CD4-positive, alpha-beta T cell treated with Interleukin-1 beta for 1 hour (primary cell): ENCODE data around the gene PRX.

Experiments
- DNase-seq, 2 donors: peaks; one replicate each; pipeline ENCODE4 v3.0.0-alpha.2; 2020 to 2022

PRX gene

GRCh38 chr19:40363069-40363468 is 50.1 kb downstream of the PRX start:
- no peak for DNase-seq

- no peak for DNase-seq
Measured at GRCh38 chr19:40362160-40362559, 51.0 kb downstream of the PRX start.

DNA sequence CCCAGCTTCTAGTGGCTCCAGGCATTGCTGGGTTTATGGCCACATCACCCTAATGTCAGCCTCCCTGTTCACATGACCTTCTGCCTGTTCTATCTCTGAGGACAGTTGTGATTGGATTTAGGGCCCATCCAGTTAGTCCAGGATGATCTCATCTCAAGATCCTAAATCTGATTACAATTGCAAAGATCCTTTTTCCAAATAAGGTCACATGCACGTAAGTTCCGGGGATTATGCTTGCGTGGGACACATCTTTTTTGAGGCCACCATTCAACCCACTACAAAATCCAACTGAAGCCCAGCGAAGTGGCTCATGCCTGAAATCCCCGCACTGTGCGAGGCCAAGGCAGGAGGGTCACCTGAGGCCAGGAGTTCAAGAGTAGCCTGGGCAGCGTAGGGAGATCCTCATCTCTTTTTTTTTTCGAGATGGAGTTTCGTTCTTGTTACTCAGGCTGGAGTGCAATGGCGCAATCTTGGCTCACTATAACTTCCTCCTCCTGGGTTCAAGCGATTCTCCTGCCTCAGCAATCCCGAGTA is 52.4 kb downstream of the PRX start:
- peak in 1 of 2 donors; percentile 22 for DNase-seq

- no peak for DNase-seq
Measured at GRCh38 chr19:40360020-40360707, 53.0 kb downstream of the PRX start.

DNA sequence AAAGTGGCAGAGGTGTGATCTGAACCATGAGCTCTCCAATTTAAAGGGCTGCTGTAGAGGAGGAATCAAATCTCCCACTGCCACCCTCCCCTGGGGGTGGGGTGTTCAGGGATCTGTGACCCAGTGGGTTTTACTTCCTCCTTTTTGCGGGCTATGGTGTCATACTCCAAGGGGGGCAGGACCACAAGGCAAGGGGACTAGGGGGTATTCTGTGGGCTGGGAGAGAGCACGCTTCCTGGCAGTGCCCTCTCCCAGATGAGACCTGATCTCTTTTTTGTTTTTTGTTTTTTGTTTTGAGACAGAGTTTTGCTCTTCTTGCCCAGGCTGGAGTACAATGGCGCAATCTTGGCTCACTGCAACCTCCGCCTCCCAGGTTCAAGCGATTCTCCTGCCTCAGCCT is 54.4 kb downstream of the PRX start:
- peak; percentile 12 to 65 for DNase-seq

- DNase-seq: no peak
Measured at GRCh38 chr19:40357640-40358039, 55.5 kb downstream of the PRX start.

- DNase-seq: no peak
Measured at GRCh38 chr19:40356681-40357595, 56.2 kb downstream of the PRX start.

DNA sequence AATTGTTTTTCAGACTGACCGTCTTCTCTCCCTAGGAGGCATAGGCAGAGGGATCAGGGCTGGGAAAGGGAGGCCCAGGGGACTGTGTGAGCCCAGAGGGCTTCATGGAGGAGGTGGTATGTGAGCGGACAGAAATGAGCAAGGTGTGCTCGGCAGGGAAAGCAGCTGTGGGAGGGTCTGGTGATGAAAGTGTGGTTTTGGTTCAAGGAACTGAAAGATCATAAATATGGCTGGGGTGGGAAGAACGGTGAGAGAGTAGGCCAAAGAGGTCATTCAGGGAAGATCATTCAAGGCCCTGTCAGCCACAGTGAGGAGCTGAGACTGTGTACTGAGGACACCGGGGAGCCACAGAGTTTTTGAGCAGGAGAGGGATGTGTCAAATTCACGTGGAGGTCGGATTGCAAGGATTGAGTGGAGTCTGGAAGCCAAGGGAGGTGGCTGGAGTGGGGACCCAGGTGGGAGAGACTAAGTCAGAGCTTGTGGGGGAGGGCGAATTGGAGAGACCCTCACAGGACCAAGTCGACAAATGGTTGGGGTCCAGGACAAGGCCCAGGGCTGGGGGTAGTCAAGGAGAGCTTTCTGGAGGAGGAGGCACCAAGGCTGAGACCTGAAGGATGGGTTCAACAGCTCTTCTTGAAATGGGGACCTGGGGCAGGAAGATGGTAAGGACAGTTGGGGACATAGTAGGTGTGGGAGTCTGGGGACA is 57.0 kb downstream of the PRX start:
- DNase-seq: no peak

DNA sequence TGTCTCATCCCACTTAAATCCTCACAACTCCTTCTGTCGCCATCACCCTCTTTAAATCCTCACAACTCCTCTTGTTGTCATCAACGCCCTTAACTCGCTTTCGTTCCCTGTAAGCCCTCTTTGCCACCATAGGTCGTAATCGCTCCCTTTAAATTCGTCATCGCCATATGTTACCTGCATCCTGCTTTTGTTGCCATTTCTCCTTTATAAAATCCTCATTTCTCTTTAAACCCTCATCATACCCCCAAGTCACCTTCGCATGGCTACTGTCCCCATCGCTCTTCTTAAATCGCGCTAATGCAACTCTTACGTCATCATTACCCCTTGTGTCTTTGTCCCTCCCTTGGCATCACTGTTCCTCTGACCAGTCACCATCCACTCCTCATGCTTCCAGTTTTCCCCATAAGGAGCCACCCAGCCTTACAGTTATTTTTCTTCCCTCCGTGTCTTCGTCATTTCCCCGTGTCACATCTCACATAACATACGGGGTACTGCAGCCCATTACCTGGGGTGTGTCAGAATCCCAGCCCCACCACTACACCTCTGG is 64.1 kb downstream of the PRX start:
- peak in 1 of 2 donors; percentile 7 for DNase-seq

DNA sequence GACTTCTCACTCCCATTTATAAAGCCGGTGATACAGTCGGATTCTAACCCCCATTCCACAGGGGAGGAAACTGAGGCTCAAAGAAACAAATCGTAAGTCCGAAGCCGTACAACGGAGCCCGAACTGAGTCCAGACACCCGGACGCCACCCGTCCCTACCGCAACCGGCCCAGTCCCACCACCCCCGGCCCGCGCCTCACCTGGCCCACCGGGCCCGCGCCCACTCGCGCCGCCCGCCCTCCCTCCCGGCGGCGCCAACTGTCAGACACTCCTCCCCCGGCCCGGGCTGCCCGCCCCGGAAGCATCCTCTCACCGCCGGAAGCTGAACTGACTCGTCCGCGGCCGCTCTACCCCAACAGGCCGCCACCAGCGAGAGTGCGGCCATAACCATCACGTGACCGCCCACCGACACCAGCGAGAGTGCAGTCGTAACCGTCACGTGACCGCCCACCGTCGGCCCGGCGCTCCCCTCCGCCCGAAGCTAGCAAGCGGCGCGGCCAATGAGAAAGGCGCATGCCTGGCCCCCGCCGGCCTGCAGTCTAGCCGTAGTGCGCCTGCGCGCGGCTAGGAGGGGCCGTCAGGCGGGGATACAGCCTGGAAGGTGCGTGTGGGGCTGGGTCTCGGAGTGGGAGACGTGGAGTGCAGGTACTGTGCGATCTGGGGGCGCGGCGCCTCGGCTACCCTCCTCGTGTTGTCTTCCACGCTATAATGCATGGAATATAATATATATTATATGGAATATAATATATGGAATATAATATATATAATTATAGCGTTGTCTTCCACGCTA is 64.9 kb downstream of the PRX start, which contains the start of the genes C19orf47 and PLD3:
Gene C19orf47, minus strand, starts transcription at position 273 of the 789 bp plus-strand sequence. CDS start 6,540 bp downstream, outside the sequence.
Gene PLD3, plus strand, starts transcription at position 571 of the 789 bp plus-strand sequence. CDS start 17,789 bp downstream, outside the sequence.
- peak; percentile 99 to 100 for DNase-seq

- DNase-seq: no peak
Measured at GRCh38 chr19:40344422-40344821, 68.8 kb downstream of the PRX start.
